ENCODE measurements around the gene ZG16. TPM values are rescaled to one million over a fixed set of nuclear protein-coding genes. Genes with fewer than 3 reads are reported as not detected.

ZG16 gene
- total and polyA plus RNA-seq, 9 of the 15 experiments (the other 6 are each of a cell fraction or from before 2014, with no cell fraction given), result 0.04 TPM; not detected in 8

- peaks cover 13 to 21% of the 10 kb centered on the region in 2 experiments; a peak in 4 of 5 replicates for H3K27me3 ChIP-seq (ENCODE audit: control insufficient read depth in 2 of 2, insufficient read depth in 2 of 2, low read length in 2 of 2)
- CTCF ChIA-PET (ENCODE audit: low intra/inter-chr PET ratio), result no interaction called here
- ATAC-seq (no peak), FAIRE-seq (no peak), DNase-seq (ENCODE audit: extremely low read depth in 1 of 4, low spot score in 3 of 4) (no peak)
- H4K20me1 ChIP-seq (replicated peaks; ENCODE audit: control insufficient read depth, insufficient read depth, low read length), result no peaks in the 10 kb centered on the region
- no peaks in the 10 kb centered on the region for H3K79me2 ChIP-seq (ENCODE audit: control insufficient read depth, insufficient read depth, low read length)
- no TSS peak for BruUV-seq (replicated peaks)
- TF ChIP-seq TAF15 (IDR thresholded peaks at IDR 0.05; ENCODE audit: low read depth, low read length) (no peak), ESRRB (CRISPR knock-in tag; IDR thresholded peaks at IDR 0.05; ENCODE audit: borderline replicate concordance) (no peak), ZNF134 (CRISPR knock-in tag; conservative IDR thresholded peaks at IDR 0.05) (peak; percentile 69), BMI1 (IDR thresholded peaks at IDR 0.05; ENCODE audit: low read length) (no peak), ZNF76 (CRISPR knock-in tag; IDR thresholded peaks at IDR 0.05; ENCODE audit: borderline replicate concordance) (no peak)
- POLR2A ChIA-PET, result interaction anchor here (1.0 to 2.8 kb wide), 2 partner anchors 10 to 15 kb away, joined by 3 to 10 read pairs; no protein-coding TSS in a partner anchor
- intact Hi-C loops (cut with micrococcal nuclease) (no loop called here), in situ Hi-C loops (cut with MboI) (no loop called here)
- no peak overlapping the region for H3K27ac ChIP-seq (ENCODE audit: extremely low read depth, low read depth, low read length)
- no peaks in the 10 kb centered on the region for H3K9me1 ChIP-seq (ENCODE audit: control insufficient read depth, insufficient read depth, low read length)
- no peak overlapping the region for H3K9ac ChIP-seq (ENCODE audit: insufficient read depth in 1 of 2, low read depth in 2 of 2, low read length in 2 of 2)
- peaks cover 0 to 2% of the 10 kb centered on the region in 2 experiments; a peak in 2 of 5 replicates for H3K4me1 ChIP-seq (replicated peaks in 1 of 2; ENCODE audit: control insufficient read depth in 2 of 2, insufficient read depth in 2 of 2, low read length in 2 of 2)
- H3K4me3 ChIP-seq, result no peak overlapping the region
- H3K4me2 ChIP-seq (ENCODE audit: insufficient read depth, low read length), result no peak overlapping the region
- 31% methylated on average over 5 of the region's 5 CpGs for WGBS (ENCODE audit: insufficient coverage, low coverage, missing lambda C conversion rate)
- H3K36me3 ChIP-seq (ENCODE audit: control insufficient read depth, insufficient read depth, low read length), result no peaks in the 10 kb centered on the region
- no peaks in the 10 kb centered on the region for H3K9me3 ChIP-seq (replicated peaks; ENCODE audit: control insufficient read depth, insufficient read depth, low read depth, low read length)
- H2AFZ ChIP-seq (ENCODE audit: low read depth, low read length), result no peak overlapping the region
Observed at GRCh38 chr16:29774730-29775129, 3.3 kb upstream of the ZG16 start.

- no peak overlapping the region for H3K4me3 ChIP-seq
- H3K9me1 ChIP-seq (ENCODE audit: control insufficient read depth, insufficient read depth, low read length), result no peaks in the 10 kb centered on the region
- no peaks in the 10 kb centered on the region for H3K79me2 ChIP-seq (ENCODE audit: control insufficient read depth, insufficient read depth, low read length)
- H3K36me3 ChIP-seq (ENCODE audit: control insufficient read depth, insufficient read depth, low read length), result no peaks in the 10 kb centered on the region
- FAIRE-seq (peak; percentile 72), DNase-seq (ENCODE audit: extremely low read depth in 1 of 4, low spot score in 3 of 4) (peak; percentile 38 to 54 (median 50)), ATAC-seq (peak; percentile 71)
- no peak overlapping the region for H3K27ac ChIP-seq (ENCODE audit: extremely low read depth, low read depth, low read length)
- H3K4me1 ChIP-seq (replicated peaks in 1 of 2; ENCODE audit: control insufficient read depth in 2 of 2, insufficient read depth in 2 of 2, low read length in 2 of 2), result peaks cover 0 to 2% of the 10 kb centered on the region in 2 experiments; a peak in 2 of 5 replicates
- ChIA-PET POLR2A (interaction anchor here (1.0 kb wide), 1 partner anchor 14 kb away, joined by 3 read pairs; no protein-coding TSS in a partner anchor), CTCF (ENCODE audit: low intra/inter-chr PET ratio) (no interaction called here)
- in situ Hi-C loops (cut with MboI) (no loop called here), intact Hi-C loops (cut with micrococcal nuclease) (no loop called here)
- H3K27me3 ChIP-seq (ENCODE audit: control insufficient read depth in 2 of 2, insufficient read depth in 2 of 2, low read length in 2 of 2), result peaks cover 22 to 33% of the 10 kb centered on the region in 2 experiments; a peak in 4 of 5 replicates
- H4K20me1 ChIP-seq (replicated peaks; ENCODE audit: control insufficient read depth, insufficient read depth, low read length), result 0 out of 2 replicates have a peak, but pooled peaks cover 3% of the 10 kb centered on the region
- no peak overlapping the region for H2AFZ ChIP-seq (ENCODE audit: low read depth, low read length)
- 14% methylated on average over 4 of the region's 4 CpGs for WGBS (ENCODE audit: insufficient coverage, low coverage, missing lambda C conversion rate)
- BruUV-seq (replicated peaks), result no TSS peak
- H3K9ac ChIP-seq (ENCODE audit: insufficient read depth in 1 of 2, low read depth in 2 of 2, low read length in 2 of 2), result no peak overlapping the region
- no peak overlapping the region for H3K4me2 ChIP-seq (ENCODE audit: insufficient read depth, low read length)
- no peaks in the 10 kb centered on the region for H3K9me3 ChIP-seq (replicated peaks; ENCODE audit: control insufficient read depth, insufficient read depth, low read depth, low read length)
- TF ChIP-seq KDM1A (IDR thresholded peaks at IDR 0.05) (no peak), NCOR1 (IDR thresholded peaks at IDR 0.05) (no peak), ZNF311 (CRISPR knock-in tag; IDR thresholded peaks at IDR 0.05) (no peak), POLR2G (IDR thresholded peaks at IDR 0.05; ENCODE audit: low read depth, low read length) (no peak), ARID1B (IDR thresholded peaks at IDR 0.05) (peak; percentile 64), E2F5 (CRISPR knock-in tag; IDR thresholded peaks at IDR 0.05) (no peak), KDM2B (CRISPR knock-in tag; IDR thresholded peaks at IDR 0.05) (no peak), ZNF551 (CRISPR knock-in tag; IDR thresholded peaks at IDR 0.05) (no peak), TCF3 (CRISPR knock-in tag; IDR thresholded peaks at IDR 0.05) (0 out of 2 replicates have a peak, but pooled peaks have one; percentile 10), CBX5 (IDR thresholded peaks at IDR 0.05; ENCODE audit: borderline replicate concordance, low read depth) (no peak), MEF2D (tag; conservative IDR thresholded peaks at IDR 0.05; ENCODE audit: low read depth) (no peak)
Observed at GRCh38 chr16:29775742-29776408, 2.2 kb upstream of the ZG16 start.
